Neural cell (in vitro differentiated cells): Measurements from ENCODE around the gene ARHGEF4. TPM values are rescaled to one million over a fixed set of nuclear protein-coding genes. Genes with fewer than 3 reads are reported as not detected.

ENCODE experiments used
- H2AFZ ChIP-seq: fragments of 200-600, 300-800 bp; sonication (generic), shearing (Covaris generic); 2 replicates; pipeline ENCODE4 v1.6.0; 2014; ENCODE audit warnings: low read depth, mild to moderate bottlenecking, antibody characterized with exemption, low read length, moderate library complexity
- H3F3A ChIP-seq: fragments of 200-600 bp; shearing (Covaris generic); 2 replicates; pipeline ENCODE4 v1.6.1; 2016; ENCODE audit warnings: mild to moderate bottlenecking, moderate library complexity, mixed read lengths, antibody characterized with exemption, low read length; ENCODE audit not compliant: insufficient read depth, poor library complexity, severe bottlenecking
- H3K27ac ChIP-seq: fragments of 200-600, 300-800 bp; sonication (generic), shearing (Covaris generic); 2 replicates; pipeline ENCODE4 v1.5.1; 2014; ENCODE audit warnings: mild to moderate bottlenecking, low read length, moderate library complexity
- H3K27me3 ChIP-seq: fragments of 300-800, 200-600 bp; sonication (generic), shearing (Covaris generic); 2 replicates; pipeline ENCODE4 v1.6.0; 2014; ENCODE audit warnings: mild to moderate bottlenecking, low read depth, low read length, moderate library complexity; ENCODE audit not compliant: insufficient read depth
- H3K36me3 ChIP-seq: fragments of 300-800, 200-600 bp; sonication (generic), shearing (Covaris generic); 2 replicates; pipeline ENCODE4 v1.5.1; 2014; ENCODE audit warnings: mild to moderate bottlenecking, antibody characterized with exemption, low read length, moderate library complexity; ENCODE audit not compliant: insufficient read depth
- H3K4me2 ChIP-seq: fragments of 300-800, 200-600 bp; sonication (generic), shearing (Covaris generic); 2 replicates; pipeline ENCODE4 v1.6.0; 2014; ENCODE audit warnings: mild to moderate bottlenecking, low read length
- H3K4me3 ChIP-seq: fragments of 300-800, 200-600 bp; sonication (generic), shearing (Covaris generic); 2 replicates; pipeline ENCODE4 v1.5.1; 2014; ENCODE audit warnings: mild to moderate bottlenecking, low read length, moderate library complexity
- H3K79me2 ChIP-seq: fragments of 200-600 bp; shearing (Covaris generic); replicated peaks from 2 replicates; pipeline ENCODE4 v1.6.0; 2014; ENCODE audit warnings: mild to moderate bottlenecking, low read length, moderate library complexity; ENCODE audit not compliant: insufficient read depth
- H3K9ac ChIP-seq: fragments of 300-800, 200-600 bp; sonication (generic), shearing (Covaris generic); 2 replicates; pipeline ENCODE4 v1.6.1; 2016; ENCODE audit warnings: mild to moderate bottlenecking, low read length, mixed read lengths
- H3K9me2 ChIP-seq: fragments of 200-600 bp; shearing (Covaris generic); 2 replicates; pipeline ENCODE4 v1.6.1; 2016; ENCODE audit warnings: mild to moderate bottlenecking, low read length, mixed read lengths; ENCODE audit not compliant: insufficient read depth
- H3K9me3 ChIP-seq: fragments of 200-600, 300-800 bp; sonication (generic), shearing (Covaris generic); 2 replicates; pipeline ENCODE4 v1.6.1; 2016; ENCODE audit warnings: mild to moderate bottlenecking, mixed run types, low read length, moderate library complexity, mixed read lengths
- H4K20me1 ChIP-seq: fragments of 200-600 bp; shearing (Covaris generic); 2 replicates; pipeline ENCODE4 v1.6.1; 2016; ENCODE audit warnings: mild to moderate bottlenecking, mixed run types; ENCODE audit not compliant: insufficient read depth
- CTCF ChIP-seq: fragments of 450-650 bp; IDR thresholded peaks from 2 replicates; pipeline ENCODE4 v1.5.1; 2014; ENCODE audit warnings: antibody characterized with exemption, mild to moderate bottlenecking, moderate library complexity; ENCODE audit not compliant: poor library complexity, severe bottlenecking
- EP300 ChIP-seq: fragments of 450-650 bp; conservative IDR thresholded peaks from 2 replicates; pipeline ENCODE4 v1.6.1; 2014; ENCODE audit warnings: antibody characterized with exemption, mild to moderate bottlenecking, moderate library complexity; ENCODE audit not compliant: poor library complexity, severe bottlenecking
- EZH2 ChIP-seq: fragments of 200-600, 300-800 bp; shearing (Covaris generic), sonication (generic); IDR thresholded peaks from 2 replicates; pipeline ENCODE4 v1.6.1; 2014; ENCODE audit warnings: antibody characterized with exemption, low read length, borderline replicate concordance, mild to moderate bottlenecking; ENCODE audit not compliant: insufficient read depth, poor library complexity, severe bottlenecking
- MXI1 ChIP-seq: fragments of 450-650 bp; conservative IDR thresholded peaks from 2 replicates; pipeline ENCODE4 v1.6.1; 2014; ENCODE audit warnings: antibody characterized with exemption, mild to moderate bottlenecking; ENCODE audit not compliant: poor library complexity, severe bottlenecking
- POLR2AphosphoS5 ChIP-seq: IDR thresholded peaks from 2 replicates; pipeline ENCODE4 v1.6.1; 2012
- RAD21 ChIP-seq: fragments of 450-650 bp; conservative IDR thresholded peaks from 2 replicates; pipeline ENCODE4 v1.6.1; 2014; ENCODE audit warnings: antibody characterized with exemption, mild to moderate bottlenecking, moderate library complexity
- REST ChIP-seq: IDR thresholded peaks from 2 replicates; pipeline ENCODE4 v1.6.1; 2012; ENCODE audit warnings: borderline replicate concordance
- SMC3 ChIP-seq: fragments of 450-650 bp; conservative IDR thresholded peaks from 2 replicates; pipeline ENCODE4 v1.6.1; 2014; ENCODE audit warnings: antibody characterized with exemption, mild to moderate bottlenecking, moderate library complexity; ENCODE audit not compliant: poor library complexity
- TAF1 ChIP-seq: IDR thresholded peaks from 2 replicates; pipeline ENCODE4 v1.6.1; 2012; ENCODE audit warnings: low read depth
- polyA plus RNA-seq: library from polyadenylated mRNA; depleted of rRNA; stranded (reverse); fragments of >200 nt; gene quantifications from 2 replicates; pipeline ENCODE4 v1.2.3, GENCODE V29; 2014

The ARHGEF4 gene
- polyA plus RNA-seq, 1 donor from 2014 or later: 45.9 TPM

DNA sequence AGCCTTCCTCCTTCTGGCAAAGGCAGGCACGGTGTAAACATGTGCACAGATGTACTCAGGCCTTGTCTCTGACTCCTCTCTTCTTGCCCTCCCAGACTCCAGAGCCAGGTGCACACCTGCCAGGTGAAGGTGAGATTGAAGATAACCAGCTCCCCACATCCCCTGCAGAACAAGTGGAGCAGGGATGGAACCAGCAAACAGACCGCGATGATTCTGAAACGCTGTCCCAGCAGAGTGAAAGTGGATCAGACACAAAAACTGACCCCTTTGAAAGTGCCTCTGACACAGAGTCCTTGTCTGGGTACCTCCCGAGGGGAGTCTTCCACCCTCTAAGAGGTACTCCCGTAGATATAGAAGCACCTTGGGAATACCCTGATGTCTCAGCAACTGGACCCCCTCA is 77.2 kb downstream of the ARHGEF4 start:
- Histone ChIP-seq H3K27ac (no peak overlapping the region), H3K9me2 (no peaks in the 10 kb centered on the region), H3K9ac (no peak overlapping the region), H3K9me3 (no peaks in the 10 kb centered on the region), H3K79me2 (no peaks in the 10 kb centered on the region), H3F3A (no peaks in the 10 kb centered on the region), H2AFZ (no peak overlapping the region), H3K36me3 (no peaks in the 10 kb centered on the region), H3K4me3 (no peak overlapping the region), H3K27me3 (no peaks in the 10 kb centered on the region), H3K4me2 (no peak overlapping the region), H4K20me1 (no peaks in the 10 kb centered on the region)
- TF ChIP-seq RAD21: no peak
- no peak for TF ChIP-seq REST
- no peak for TF ChIP-seq POLR2AphosphoS5
- no peak for TF ChIP-seq CTCF
- no peak for TF ChIP-seq MXI1
- TF ChIP-seq SMC3: no peak
- no peak for TF ChIP-seq TAF1
- TF ChIP-seq EZH2: no peak
- TF ChIP-seq EP300: no peak

GRCh38 chr2:130915149-130915548 is 78.4 kb downstream of the ARHGEF4 start:
- H3K4me2 ChIP-seq: no peak overlapping the region
- no peak overlapping the region for H2AFZ ChIP-seq
- no peaks in the 10 kb centered on the region for H3K27me3 ChIP-seq
- H3K27ac ChIP-seq: no peak overlapping the region
- no peaks in the 10 kb centered on the region for H3K79me2 ChIP-seq
- no peaks in the 10 kb centered on the region for H4K20me1 ChIP-seq
- no peak overlapping the region for H3K4me3 ChIP-seq
- no peaks in the 10 kb centered on the region for H3F3A ChIP-seq
- H3K9me2 ChIP-seq: no peaks in the 10 kb centered on the region
- TF ChIP-seq EP300 (no peak), TAF1 (no peak), EZH2 (no peak), CTCF (no peak), REST (no peak), RAD21 (no peak), POLR2AphosphoS5 (no peak), SMC3 (no peak), MXI1 (no peak)
- H3K9me3 ChIP-seq: no peaks in the 10 kb centered on the region
- H3K36me3 ChIP-seq: no peaks in the 10 kb centered on the region
- H3K9ac ChIP-seq: no peak overlapping the region
